Hematopoietic multipotent progenitor cell treated with erythropoietin and hydrocortisone succinate and interleukin-3 and kit ligand, for 6 days (in vitro differentiated cells): ENCODE results near the gene DCDC1.

Experiments
- DNase-seq: peaks from one replicate; pipeline ENCODE4 v3.0.0-alpha.2; 2015

Gene DCDC1, protein sequence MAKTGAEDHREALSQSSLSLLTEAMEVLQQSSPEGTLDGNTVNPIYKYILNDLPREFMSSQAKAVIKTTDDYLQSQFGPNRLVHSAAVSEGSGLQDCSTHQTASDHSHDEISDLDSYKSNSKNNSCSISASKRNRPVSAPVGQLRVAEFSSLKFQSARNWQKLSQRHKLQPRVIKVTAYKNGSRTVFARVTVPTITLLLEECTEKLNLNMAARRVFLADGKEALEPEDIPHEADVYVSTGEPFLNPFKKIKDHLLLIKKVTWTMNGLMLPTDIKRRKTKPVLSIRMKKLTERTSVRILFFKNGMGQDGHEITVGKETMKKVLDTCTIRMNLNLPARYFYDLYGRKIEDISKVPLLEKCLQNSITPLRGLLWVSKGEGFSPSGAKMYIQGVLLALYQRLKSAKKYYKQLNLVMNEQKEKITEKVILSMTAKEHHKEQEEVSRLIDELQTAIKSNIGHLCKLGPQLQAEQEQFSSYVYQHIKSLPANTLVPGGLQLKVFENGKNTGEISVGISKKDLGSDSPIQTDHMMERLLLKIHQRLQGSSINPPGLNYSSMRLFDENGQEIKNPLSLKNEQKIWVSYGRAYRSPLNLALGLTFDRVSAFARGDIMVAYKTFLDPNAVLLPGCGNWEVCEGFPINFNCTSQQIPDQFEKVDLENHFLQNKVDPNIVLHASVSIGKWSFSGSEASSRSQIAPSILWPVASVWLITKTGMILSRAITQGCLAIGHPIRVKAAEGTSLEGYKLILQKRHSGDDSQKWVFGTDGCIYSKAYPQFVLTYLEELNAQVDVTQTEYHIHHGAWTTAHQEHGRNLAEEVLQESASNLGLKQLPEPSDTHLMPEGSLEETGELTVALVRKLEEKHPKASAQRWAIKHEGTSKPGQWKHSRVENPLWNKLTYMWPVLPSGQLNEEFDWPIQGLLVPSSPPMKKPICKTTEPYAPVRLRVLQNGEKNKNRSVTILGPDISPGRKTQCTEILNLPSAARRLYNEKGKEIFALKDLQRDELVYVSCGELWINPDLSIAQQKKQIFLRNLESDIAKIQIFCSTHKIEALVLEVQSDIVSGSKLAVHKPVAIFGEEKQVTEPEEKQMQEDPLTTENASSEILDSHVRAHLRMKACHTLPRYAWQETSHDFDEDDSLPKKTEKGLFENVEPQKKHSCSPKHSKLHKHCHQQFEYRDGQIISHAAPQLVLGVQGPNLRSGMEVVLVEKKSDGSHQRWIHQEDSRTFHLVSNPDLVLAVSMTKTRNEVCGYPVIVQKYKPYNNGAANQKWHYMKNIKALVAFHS (N-terminal part only)

DNA sequence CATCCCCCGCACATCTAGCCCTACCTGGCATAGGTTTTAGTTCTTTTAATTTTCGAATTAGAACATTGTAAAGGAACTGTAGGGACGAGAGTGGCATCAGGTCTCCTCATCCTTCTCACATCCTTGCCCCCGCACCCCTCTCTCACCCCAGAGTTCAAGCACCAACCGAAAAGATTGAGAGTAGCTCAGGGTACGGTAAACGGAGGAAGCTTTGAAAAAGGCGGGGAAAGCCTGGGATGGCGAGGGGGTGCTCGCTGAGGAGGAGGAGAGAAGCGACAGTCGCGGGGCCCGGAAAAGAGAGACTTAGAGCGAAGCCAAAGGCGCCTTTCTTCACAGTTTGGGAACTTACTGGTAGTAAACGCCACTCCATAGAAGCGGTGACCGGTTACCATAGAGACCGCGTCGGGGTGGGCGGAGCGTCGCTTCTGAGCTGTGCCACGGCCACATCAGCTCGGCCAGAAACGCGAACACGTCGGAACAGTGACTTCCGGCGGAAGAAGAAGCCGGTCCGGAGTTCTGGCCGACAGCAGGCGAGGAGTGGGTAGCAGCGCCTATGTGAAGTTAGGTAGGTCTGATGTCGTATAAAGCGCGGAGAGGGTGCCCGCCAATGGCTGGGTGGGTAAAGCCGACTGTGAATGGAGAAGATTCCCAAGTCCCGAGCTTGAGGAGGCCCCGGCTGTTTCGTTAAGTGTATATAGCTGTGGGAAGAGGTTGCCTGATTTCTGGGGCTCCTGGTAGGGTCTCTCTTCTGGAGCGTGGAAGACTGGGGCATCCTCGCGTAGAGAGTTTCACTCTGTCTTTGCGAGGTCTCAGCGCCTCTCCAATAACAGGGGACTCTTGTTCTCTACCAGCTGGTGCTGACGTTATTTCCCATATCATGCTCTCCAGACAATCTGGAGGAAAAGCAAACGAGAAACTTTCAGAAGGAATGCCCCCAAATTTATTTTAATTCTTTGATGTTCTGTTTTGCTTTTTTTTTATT is at the start of gene DCDC1, which contains the start of gene DNAJC24:
Gene DCDC1 (minus strand): TSS at position 392 of the 982 bp plus-strand sequence. CDS start 41,459 bp downstream, outside the sequence.
Gene DNAJC24 (plus strand): TSS at position 513 of the 982 bp plus-strand sequence. CDS start 889 bp downstream, outside the sequence.
- DNase-seq: peak; percentile 97

DNA sequence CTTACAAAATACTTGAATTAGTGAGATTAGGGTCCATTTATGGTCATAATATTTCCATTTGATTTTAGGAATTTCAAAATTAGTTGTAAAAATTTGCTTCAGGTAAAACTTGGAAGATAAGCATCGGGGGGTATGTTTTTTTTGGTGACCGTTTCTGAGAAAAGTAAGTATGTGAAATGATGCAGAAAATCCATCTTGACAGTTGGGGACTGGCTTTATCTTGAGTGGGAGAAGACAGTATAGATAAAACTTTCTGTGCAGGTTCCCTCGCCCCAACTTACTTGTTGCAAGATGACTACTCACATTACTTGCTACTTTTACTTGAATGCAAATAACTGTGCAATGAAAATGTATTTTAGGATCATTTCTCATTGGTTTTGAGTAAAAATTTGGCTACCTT is 49.6 kb upstream of the DCDC1 start:
- DNase-seq: peak; percentile 7

DNA sequence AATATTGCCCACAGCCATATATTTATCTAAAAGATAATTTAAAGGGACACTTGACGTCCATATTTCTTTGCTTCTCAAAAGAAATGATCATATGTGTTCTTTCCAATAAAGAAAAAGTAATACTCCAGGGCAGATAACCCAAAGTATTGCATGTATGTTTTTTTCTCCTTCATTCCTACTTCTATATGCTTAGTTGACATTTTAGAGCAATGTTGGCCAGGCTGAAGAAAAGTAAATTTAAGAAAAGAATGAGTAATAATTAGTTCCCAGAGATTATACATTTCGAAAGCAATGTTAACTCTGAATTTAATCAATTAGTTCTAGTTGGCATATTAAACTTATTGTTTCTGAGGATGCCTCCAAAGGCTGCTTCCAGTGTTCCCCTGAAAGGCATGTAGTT is 48.3 kb upstream of the DCDC1 start:
- DNase-seq: no peak

DNA sequence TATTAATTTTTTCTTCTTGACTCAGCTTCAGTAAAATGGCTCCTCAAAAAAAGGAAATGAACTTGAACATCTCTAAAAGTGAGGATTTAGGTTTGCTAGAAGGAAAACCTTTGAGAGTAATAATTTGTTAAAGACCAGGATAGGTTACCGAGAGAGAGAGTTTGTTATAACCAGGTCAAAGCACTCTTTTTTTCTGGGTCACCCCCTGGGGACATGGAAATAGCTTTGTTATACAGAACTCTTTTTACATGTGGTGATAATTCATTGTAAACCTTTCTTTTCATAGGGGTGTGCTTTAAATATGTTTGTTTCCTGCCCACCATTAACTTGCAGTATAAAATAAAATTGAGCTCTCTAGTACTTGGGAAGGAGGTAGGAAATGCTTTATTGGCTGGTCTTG is 47.8 kb upstream of the DCDC1 start:
- no peak for DNase-seq

DNA sequence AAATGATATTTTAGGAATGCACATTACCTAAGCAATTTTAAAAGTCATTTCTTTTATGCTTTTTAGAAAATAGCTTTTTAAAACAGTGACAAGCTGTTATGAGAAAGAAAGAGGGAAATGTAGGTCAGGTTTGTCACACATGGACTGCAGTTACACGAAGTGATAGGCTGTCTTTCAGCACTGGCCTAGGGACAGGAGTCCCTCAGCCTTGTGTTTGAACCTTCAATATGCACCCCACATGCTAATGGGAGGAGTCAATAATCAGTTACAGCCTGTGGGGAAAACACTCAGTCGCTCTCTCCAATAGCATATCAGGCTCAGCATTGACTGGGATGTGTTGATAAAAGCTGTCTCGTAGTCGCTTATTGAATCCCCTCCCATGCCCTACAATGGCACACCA is 45.9 kb upstream of the DCDC1 start:
- DNase-seq: no peak

DNA sequence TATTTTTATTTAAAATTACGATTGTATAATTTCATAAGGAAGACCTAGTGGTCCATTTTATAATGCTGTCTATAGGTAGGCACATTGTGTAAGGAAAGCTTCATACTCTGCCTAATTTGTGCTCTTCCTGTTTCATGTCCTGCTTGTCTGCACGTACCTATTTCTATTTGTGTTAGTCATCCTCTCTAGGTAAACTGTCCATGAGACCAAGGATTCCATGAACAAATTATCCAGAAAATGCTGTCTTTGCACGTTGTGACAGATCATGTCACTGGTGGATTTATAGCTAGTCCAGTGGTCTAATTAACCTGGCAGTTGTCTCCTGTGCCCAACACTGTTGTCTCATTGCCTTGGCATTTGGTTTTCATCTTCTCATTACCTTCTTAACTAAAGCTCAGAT is 44.8 kb upstream of the DCDC1 start:
- no peak for DNase-seq

DNA sequence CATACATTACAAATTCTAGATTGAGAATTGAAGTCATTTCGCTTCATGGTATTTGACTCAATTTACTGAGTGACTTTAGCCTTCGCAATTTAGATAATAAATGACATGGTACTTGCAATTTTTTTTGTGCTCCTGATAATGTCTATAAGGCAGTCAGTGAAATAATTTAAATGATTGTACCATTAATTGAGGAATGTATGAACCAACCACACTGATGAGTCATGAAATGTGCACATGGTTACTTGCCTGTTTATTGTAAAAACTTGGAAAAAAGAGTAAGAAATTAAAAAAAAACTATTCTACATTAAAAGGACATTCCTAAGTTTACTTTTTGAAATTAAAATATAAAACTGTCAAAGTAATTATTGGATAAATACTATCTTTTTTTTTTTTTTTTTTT is 43.4 kb upstream of the DCDC1 start:
- no peak for DNase-seq

DNA sequence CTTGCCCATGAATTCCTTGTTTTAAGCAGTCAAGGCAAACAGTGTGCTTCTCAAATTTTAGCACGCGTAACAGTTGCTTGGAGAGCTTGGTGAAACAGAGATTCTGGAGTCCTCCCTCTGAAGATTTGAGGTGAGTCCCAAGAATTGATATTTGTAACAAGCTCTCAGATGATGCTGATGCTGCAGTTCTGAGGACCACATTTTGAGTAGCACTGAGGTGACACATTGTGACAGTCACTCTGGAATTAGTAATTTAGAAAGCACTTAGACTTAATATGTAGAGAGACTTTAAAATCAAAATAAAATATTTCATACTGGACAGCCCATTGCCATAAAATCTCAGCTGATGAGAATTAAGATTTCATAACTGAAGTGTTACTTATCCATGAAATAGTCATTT is 38.7 kb upstream of the DCDC1 start:
- no peak for DNase-seq

DNA sequence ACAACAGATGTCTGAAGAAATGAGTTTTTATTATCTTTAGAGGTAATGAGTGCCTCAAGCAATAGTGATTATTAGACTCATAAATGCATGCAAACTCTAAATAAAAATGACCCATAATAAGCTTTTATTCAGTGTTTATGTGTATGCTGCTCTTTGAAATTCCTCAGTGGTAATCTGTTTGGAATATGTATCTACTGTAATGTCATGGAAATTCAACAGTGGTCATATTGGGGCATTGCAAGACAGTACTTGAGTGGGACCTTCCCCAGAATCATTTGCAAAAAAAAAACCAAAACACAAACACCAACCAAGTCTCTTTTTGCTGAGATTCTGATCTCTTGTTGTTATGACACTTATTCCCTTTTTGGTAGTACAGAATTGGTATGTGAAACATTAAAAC is 35.1 kb upstream of the DCDC1 start:
- DNase-seq: no peak

DNA sequence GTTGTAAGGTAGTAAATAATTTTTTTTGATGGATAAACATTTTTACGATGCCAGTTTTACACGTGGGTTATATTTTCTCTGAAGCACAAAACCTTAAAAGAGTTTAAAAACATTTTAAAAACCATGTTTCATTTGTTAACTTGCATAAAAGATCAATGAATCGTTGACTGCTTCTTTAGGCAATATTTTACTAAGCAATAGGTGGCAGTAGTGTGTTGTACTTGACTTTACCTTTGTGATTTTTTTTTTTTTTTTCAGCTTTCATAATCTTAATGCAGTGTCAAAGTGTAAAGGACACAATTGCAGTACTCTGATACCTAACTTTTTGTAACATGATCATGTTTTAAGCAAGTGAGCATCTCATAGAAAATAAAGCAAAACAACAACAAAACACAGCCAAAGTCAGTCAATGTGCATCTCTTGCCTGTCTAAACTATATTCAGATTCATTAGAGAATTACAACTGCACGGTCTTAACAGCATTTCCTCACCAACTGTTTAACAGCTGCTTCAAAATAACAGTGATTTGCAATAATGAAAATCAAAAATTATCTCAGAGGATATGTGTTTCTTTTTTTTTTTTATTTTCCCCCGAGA is 27.8 kb upstream of the DCDC1 start:
- DNase-seq: peak; percentile 72

DNA sequence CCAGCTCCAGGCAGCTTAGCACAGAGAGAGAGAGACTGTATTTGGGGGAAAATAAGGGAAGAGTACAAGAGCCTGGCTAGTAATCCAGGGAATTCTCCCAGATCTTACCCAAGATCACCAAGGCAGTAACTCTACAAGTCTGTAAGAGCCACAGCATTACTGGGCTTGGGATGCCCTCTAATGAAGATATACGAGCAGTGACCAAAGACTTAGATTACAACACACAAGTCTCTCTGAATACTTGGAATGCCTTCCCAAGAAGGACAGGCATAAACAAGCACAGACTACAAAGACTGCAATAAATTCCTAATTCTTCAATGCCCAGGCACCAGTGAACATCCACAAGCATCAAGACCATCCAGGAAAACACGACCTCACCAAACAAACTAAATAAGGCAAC is 17.8 kb upstream of the DCDC1 start:
- DNase-seq: no peak

DNA sequence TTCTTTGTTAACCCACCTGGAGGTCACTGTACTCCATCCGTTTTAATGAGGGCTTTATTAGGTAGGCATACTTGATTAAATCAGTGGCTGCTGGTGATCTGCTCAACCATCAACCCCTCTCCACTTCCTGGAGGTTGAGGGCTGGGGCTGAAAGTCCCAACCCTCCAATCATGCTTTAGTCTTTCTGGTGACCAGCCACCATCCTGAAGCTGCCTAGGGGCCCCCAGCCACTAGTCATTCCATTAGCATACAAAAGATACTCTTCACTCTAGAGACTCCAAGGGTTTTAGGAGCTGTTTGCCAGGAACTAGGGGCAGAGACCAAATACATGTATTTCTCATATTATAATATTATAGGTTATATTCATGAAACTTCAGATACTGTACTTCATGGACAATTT is 13.6 kb upstream of the DCDC1 start:
- no peak for DNase-seq

DNA sequence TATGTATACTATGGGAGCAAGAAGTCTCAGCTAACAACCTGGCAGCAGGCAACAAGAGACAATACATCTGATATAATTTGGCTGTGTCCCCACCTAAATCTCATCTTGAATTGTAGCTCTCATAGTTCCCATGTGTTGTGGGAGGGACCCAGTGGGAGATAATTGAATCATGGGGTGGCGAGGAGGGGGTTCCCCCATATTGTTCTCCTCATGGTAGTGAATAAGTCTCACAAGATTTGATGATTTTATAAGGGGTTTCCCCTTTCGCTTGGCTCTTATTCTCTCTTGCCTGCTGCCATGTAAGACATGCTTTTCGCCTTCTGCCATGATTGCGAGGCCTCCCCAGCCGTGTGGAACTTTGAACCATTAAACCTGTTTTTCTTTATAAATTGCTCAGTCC is 6.3 kb upstream of the DCDC1 start:
- DNase-seq: no peak

DNA sequence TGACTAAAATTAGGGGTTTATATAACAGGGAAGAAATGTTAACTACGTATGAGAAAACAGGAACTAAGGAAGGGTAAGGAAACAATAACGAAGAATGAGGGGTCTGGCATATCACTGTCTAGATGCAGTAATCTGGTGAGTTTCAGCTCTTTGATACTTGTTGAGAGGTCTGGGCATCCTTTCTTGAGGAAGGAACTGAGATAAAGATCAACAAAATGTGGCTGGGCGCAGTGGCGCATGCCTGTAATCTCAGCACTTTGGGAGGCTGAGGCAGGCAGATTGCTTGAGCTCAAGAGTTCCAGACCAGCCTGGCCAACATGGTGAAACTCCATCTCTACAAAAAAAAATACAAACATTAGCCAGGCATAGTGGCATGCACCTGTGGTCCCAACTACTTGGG is 2.7 kb downstream of the DCDC1 start:
- peak; percentile 14 for DNase-seq

DNA sequence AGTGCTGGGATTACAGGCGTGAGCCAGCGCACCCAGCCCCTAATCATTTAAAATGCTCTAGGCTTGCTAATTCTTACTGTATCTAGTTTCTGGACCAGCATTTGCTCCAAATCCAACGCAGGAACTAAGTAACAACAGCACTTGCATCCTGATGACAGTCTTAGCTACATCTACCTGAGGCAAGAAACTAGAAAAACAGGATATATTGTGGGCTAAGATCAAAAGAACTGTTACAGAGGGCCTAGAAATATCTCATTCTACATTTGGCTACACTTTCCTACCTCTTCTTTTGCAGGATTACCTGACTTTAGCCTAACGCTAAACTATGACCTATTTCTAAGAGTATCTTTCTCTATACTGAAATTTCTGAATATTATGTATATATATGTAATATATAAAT is 7.8 kb downstream of the DCDC1 start:
- no peak for DNase-seq

DNA sequence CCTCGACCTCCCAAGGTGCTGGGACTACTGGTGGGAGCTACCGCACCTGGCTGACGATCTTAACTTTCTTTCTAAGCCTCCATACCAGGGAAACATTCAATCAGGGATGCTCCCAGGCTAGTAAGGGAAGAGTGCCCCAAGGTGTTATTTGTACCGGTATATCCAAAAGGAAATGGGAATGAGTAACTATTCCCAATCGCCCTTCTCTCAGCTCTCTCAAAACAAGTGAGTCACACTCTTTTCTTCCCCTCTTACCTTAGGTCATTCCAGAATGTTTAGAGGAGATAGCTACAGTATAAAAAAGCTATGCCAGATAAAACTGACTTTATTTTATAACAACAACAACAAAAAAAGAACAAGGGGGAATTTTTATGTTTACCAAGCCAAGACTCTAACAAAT is 13.7 kb downstream of the DCDC1 start:
- no peak for DNase-seq

DNA sequence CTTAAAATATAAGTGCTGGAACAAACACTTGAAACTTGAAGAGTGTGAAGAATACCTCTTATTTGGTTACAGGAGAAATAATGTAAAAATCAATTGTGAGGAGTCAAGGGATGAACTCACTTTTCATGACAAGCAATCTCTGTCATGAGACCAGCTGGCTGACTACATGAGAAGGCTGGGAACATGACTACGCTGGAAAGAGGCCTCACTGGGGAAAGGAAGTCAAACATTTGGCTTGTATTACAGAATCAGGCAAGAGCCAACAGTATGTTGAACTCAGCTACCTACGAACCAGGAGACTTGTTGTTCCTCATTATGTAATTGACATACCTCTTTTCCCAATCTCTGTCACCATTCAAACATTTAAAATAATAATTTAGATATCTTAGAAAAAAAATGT is 14.4 kb downstream of the DCDC1 start:
- DNase-seq: no peak

DNA sequence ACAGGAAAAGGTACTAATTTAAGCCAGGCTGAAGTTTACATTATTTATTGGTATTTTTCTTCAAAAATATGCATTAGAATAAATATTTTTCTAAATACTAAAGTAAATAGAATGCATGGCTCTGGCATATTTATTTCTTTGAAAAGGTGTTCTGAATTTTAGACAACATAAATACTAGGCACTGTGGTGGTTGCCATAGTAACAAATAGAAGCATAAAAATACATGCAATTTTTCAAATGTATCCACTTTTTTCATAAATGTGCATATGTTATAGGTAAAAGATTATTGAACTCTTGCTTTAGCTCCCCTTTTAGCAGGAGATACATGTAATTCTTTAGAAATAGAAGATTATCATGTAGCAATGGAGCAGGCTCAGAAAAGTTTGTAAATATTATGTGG is 18.4 kb downstream of the DCDC1 start:
- DNase-seq: no peak

DNA sequence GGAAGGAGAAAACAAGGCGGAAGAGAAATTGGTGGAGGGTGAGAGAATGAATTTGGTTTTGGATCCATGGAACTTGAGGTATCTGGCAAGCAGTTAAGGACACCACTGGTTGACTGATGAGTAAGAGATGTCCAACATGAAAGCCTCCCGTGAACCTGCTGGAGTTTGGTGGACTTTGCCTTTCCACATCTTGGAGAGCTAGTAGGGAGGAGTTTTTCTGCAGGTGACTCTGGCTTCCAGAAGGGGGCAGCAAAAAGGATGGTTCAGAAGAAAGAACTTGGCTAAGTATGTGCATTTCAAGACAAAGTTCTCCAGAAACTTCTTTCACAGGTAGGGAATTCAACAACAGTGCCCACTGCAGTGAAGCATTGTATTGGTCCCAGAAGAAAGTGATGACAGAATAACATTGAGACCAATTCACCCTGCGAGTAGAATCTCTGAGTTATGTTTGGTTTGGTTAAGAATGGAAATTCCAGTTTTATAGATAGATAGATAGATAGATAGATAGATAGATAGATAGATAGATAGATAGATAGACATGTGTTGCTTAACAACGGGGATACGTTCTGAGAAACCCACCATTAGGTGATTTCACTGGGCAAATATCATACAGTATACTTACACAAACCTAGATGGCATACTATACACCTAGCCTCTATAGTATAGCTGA is 28.5 kb downstream of the DCDC1 start:
- DNase-seq: peak; percentile 58

DNA sequence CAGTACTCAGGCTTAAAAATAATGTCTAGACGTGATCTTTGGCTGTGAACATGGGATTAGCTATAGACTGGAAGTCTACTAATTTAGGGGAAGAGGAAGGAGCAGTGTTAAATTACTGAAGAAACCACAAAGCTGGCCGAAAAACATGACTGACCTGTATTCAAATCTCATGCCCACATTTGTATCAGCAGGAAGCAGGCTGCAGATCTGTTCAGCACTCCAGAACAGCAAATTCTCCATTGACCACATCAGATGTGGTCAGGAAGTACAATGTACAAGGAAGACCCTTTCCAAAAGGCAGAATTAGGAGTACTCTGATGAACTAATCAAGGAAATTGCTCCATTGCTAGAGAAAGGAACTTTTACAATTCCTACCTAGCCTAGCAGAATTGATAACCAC is 31.7 kb downstream of the DCDC1 start:
- peak; percentile 9 for DNase-seq

DNA sequence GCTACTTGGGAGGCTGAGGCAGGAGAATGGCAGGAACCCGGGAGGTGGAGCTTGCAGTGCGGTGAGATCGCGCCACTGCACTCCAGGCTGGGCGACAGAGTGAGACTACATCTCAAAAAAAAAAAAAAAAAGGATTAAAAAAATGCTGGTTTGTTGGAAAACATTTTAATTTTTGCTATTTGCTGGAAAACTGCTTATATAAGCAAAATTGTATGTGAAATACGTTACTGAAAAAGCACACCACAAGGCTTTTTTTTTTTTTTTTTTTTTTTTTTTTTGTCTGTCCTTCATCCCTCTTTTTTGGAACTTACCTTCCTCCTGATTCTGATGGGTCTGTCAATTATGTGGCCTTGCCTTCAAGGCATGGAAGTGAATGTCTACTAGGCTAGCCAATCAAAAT is 40.8 kb downstream of the DCDC1 start:
- no peak for DNase-seq
